ENCODE results near the gene FAM83G.

The FAM83G gene

DNA sequence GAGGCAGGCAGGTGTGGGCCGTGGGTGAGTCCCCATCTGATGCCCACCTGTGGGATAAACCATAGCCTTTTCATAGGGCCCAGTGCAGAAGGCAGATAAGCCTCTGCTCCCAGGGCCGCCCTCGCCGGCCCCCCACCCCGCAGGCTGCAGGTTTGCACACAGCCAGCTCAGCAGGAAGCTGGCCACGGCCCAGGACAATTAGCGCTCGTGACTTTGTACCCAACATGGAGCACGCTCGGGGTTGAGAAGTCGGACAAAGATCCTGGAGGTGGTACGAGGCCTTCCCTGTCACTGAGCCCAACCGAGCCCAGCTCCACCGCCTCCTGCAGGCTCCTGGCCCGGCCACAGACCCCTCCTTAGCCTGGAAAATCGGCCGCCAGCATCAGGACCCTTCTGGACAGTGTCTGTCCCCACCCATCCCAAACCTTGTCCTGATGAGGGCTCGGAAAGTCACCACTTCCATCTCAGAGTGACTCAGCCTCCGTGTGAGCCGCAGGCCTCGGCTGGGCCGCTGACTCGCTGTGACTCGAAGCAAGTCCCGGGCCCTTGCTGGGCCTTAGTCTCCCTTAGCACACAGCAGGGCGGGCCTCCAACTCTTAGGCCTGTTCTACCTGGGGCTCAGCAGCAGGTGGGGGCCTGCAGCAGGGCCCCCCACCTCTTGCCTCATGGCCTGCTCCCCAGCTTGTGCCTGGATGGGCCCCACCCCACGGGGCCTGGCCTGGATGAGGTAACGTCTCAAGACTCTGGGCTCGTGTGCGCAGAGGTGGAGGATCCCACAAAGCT is 22.7 kb downstream of the FAM83G start (continued):
- TF ChIP-seq ZNF549 (tag by site-specific recombination; IDR thresholded peaks at IDR 0.05), result no peak
- TF ChIP-seq ZNF146 (tag by site-specific recombination; IDR thresholded peaks at IDR 0.05), result no peak
- TF ChIP-seq, protein P1, sequence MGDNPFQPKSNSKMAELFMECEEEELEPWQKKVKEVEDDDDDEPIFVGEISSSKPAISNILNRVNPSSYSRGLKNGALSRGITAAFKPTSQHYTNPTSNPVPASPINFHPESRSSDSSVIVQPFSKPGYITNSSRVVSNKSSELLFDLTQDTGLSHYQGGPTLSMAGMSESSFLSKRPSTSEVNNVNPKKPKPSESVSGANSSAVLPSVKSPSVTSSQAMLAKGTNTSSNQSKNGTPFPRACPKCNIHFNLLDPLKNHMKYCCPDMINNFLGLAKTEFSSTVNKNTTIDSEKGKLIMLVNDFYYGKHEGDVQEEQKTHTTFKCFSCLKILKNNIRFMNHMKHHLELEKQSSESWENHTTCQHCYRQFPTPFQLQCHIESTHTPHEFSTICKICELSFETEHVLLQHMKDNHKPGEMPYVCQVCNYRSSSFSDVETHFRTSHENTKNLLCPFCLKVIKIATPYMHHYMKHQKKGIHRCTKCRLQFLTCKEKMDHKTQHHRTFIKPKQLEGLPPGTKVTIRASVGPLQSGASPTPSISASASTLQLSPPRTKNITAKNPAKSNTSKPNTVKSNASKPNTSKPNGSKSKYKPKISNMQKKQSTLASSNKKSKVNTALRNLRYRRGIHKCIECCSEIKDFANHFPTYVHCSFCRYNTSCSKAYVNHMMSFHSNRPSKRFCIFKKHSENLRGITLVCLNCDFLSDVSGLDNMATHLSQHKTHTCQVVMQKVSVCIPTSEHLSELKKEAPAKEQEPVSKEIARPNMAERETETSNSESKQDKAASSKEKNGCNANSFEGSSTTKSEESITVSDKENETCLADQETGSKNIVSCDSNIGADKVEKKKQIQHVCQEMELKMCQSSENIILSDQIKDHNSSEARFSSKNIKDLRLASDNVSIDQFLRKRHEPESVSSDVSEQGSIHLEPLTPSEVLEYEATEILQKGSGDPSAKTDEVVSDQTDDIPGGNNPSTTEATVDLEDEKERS (tag by site-specific recombination; IDR thresholded peaks at IDR 0.05), result no peak
- TF ChIP-seq PRDM1 (tag by site-specific recombination; IDR thresholded peaks at IDR 0.05), result no peak
- TF ChIP-seq, protein P2, sequence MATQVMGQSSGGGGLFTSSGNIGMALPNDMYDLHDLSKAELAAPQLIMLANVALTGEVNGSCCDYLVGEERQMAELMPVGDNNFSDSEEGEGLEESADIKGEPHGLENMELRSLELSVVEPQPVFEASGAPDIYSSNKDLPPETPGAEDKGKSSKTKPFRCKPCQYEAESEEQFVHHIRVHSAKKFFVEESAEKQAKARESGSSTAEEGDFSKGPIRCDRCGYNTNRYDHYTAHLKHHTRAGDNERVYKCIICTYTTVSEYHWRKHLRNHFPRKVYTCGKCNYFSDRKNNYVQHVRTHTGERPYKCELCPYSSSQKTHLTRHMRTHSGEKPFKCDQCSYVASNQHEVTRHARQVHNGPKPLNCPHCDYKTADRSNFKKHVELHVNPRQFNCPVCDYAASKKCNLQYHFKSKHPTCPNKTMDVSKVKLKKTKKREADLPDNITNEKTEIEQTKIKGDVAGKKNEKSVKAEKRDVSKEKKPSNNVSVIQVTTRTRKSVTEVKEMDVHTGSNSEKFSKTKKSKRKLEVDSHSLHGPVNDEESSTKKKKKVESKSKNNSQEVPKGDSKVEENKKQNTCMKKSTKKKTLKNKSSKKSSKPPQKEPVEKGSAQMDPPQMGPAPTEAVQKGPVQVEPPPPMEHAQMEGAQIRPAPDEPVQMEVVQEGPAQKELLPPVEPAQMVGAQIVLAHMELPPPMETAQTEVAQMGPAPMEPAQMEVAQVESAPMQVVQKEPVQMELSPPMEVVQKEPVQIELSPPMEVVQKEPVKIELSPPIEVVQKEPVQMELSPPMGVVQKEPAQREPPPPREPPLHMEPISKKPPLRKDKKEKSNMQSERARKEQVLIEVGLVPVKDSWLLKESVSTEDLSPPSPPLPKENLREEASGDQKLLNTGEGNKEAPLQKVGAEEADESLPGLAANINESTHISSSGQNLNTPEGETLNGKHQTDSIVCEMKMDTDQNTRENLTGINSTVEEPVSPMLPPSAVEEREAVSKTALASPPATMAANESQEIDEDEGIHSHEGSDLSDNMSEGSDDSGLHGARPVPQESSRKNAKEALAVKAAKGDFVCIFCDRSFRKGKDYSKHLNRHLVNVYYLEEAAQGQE (tag by site-specific recombination; IDR thresholded peaks at IDR 0.05), result no peak
- TF ChIP-seq KLF10 (tag by site-specific recombination; IDR thresholded peaks at IDR 0.05), result no peak
- TF ChIP-seq YY1 (tag by site-specific recombination; IDR thresholded peaks at IDR 0.05), result 0 out of 2 replicates have a peak, but pooled peaks have one; percentile 24
- TF ChIP-seq ZNF350 (tag by site-specific recombination; IDR thresholded peaks at IDR 0.05), result no peak
- TF ChIP-seq, protein P3, sequence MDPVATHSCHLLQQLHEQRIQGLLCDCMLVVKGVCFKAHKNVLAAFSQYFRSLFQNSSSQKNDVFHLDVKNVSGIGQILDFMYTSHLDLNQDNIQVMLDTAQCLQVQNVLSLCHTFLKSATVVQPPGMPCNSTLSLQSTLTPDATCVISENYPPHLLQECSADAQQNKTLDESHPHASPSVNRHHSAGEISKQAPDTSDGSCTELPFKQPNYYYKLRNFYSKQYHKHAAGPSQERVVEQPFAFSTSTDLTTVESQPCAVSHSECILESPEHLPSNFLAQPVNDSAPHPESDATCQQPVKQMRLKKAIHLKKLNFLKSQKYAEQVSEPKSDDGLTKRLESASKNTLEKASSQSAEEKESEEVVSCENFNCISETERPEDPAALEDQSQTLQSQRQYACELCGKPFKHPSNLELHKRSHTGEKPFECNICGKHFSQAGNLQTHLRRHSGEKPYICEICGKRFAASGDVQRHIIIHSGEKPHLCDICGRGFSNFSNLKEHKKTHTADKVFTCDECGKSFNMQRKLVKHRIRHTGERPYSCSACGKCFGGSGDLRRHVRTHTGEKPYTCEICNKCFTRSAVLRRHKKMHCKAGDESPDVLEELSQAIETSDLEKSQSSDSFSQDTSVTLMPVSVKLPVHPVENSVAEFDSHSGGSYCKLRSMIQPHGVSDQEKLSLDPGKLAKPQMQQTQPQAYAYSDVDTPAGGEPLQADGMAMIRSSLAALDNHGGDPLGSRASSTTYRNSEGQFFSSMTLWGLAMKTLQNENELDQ (tag by site-specific recombination; IDR thresholded peaks at IDR 0.05; ENCODE audit: low read depth), result no peak
- TF ChIP-seq ZNF221 (tag by site-specific recombination; IDR thresholded peaks at IDR 0.05; ENCODE audit: borderline replicate concordance), result no peak
- TF ChIP-seq ZSCAN30 (tag by site-specific recombination; IDR thresholded peaks at IDR 0.05), result peak; percentile 65; the same call in 1 of the 2 replicates
- TF ChIP-seq ZNF433 (tag by site-specific recombination; IDR thresholded peaks at IDR 0.05; ENCODE audit: low read depth), result no peak
- TF ChIP-seq, protein P4, sequence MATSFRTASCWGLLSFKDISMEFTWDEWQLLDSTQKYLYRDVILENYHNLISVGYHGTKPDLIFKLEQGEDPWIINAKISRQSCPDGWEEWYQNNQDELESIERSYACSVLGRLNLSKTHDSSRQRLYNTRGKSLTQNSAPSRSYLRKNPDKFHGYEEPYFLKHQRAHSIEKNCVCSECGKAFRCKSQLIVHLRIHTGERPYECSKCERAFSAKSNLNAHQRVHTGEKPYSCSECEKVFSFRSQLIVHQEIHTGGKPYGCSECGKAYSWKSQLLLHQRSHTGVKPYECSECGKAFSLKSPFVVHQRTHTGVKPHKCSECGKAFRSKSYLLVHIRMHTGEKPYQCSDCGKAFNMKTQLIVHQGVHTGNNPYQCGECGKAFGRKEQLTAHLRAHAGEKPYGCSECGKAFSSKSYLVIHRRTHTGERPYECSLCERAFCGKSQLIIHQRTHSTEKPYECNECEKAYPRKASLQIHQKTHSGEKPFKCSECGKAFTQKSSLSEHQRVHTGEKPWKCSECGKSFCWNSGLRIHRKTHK (tag by site-specific recombination; IDR thresholded peaks at IDR 0.05), result no peak
- no peak for TF ChIP-seq ZFP41 (tag by site-specific recombination; IDR thresholded peaks at IDR 0.05; ENCODE audit: borderline replicate concordance)
- TF ChIP-seq, protein P5, sequence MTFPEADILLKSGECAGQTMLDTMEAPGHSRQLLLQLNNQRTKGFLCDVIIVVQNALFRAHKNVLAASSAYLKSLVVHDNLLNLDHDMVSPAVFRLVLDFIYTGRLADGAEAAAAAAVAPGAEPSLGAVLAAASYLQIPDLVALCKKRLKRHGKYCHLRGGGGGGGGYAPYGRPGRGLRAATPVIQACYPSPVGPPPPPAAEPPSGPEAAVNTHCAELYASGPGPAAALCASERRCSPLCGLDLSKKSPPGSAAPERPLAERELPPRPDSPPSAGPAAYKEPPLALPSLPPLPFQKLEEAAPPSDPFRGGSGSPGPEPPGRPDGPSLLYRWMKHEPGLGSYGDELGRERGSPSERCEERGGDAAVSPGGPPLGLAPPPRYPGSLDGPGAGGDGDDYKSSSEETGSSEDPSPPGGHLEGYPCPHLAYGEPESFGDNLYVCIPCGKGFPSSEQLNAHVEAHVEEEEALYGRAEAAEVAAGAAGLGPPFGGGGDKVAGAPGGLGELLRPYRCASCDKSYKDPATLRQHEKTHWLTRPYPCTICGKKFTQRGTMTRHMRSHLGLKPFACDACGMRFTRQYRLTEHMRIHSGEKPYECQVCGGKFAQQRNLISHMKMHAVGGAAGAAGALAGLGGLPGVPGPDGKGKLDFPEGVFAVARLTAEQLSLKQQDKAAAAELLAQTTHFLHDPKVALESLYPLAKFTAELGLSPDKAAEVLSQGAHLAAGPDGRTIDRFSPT (tag by site-specific recombination; IDR thresholded peaks at IDR 0.05), result peak; percentile 69
- no peak for TF ChIP-seq ZSCAN16 (tag by site-specific recombination; IDR thresholded peaks at IDR 0.05)
- TF ChIP-seq ZNF521 (tag by site-specific recombination; IDR thresholded peaks at IDR 0.05), result no peak
- TF ChIP-seq SETDB1 (IDR thresholded peaks at IDR 0.05; ENCODE audit: insufficient read length, low read length), result no peak
- TF ChIP-seq, protein P6, sequence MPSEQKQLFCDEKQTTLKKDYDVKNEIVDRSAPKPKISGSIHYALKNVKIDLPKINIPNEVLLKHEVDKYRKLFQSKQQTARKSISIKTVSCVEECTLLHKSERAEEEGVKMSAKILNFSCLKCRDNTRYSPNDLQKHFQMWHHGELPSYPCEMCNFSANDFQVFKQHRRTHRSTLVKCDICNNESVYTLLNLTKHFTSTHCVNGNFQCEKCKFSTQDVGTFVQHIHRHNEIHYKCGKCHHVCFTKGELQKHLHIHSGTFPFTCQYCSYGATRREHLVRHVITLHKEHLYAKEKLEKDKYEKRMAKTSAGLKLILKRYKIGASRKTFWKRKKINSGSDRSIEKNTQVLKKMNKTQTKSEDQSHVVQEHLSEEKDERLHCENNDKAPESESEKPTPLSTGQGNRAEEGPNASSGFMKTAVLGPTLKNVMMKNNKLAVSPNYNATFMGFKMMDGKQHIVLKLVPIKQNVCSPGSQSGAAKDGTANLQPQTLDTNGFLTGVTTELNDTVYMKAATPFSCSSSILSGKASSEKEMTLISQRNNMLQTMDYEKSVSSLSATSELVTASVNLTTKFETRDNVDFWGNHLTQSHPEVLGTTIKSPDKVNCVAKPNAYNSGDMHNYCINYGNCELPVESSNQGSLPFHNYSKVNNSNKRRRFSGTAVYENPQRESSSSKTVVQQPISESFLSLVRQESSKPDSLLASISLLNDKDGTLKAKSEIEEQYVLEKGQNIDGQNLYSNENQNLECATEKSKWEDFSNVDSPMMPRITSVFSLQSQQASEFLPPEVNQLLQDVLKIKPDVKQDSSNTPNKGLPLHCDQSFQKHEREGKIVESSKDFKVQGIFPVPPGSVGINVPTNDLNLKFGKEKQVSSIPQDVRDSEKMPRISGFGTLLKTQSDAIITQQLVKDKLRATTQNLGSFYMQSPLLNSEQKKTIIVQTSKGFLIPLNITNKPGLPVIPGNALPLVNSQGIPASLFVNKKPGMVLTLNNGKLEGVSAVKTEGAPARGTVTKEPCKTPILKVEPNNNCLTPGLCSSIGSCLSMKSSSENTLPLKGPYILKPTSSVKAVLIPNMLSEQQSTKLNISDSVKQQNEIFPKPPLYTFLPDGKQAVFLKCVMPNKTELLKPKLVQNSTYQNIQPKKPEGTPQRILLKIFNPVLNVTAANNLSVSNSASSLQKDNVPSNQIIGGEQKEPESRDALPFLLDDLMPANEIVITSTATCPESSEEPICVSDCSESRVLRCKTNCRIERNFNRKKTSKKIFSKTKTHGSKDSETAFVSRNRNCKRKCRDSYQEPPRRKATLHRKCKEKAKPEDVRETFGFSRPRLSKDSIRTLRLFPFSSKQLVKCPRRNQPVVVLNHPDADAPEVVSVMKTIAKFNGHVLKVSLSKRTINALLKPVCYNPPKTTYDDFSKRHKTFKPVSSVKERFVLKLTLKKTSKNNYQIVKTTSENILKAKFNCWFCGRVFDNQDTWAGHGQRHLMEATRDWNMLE (tag by site-specific recombination; conservative IDR thresholded peaks at IDR 0.05; ENCODE audit: low read depth), result no peak; the same call in 1 of the 2 replicates
